HEK293 (cell line): ENCODE measurements around the gene SPTSSB.

Source experiments
- CTCF ChIA-PET: fragments of 350-600 bp; formaldehyde crosslinking; extraction: SDS; loops from one replicate; lab custom pipeline; 2021; ENCODE audit warnings: antibody characterized with exemption; lab: Yijun Ruan, JAX
- POLR2A ChIA-PET: fragments of 300-600 bp; formaldehyde crosslinking; extraction: SDS; loops from one replicate; lab custom pipeline; 2020; ENCODE audit warnings: antibody characterized with exemption, inconsistent platforms; lab: Yijun Ruan, JAX
- H3K27ac ChIP-seq: fragments of 200-500 bp; sonication (Bioruptor generic); 2 replicates; pipeline ENCODE4 v1.5.1; 2014; ENCODE audit warnings: low read depth, low read length, control low read depth, inconsistent platforms; ENCODE audit errors: extremely low read depth
- H3K36me3 ChIP-seq, 2 experiments: fragments of 200-500 bp in 1 of 2; sonication (Bioruptor generic) in 1 of 2; 1 replicate in 1 of 2; 2 replicates in 1 of 2; pipeline ENCODE4 v1.5.1; 2014 to 2017; ENCODE audit warnings: inconsistent platforms in 2 of 2, low read length in 2 of 2; ENCODE audit not compliant: control insufficient read depth in 2 of 2, insufficient read depth in 1 of 2
- H3K4me1 ChIP-seq: fragments of 200-500 bp; sonication (Bioruptor generic); 2 replicates; pipeline ENCODE4 v1.5.1; 2014; ENCODE audit warnings: mild to moderate bottlenecking, low read length, inconsistent platforms; ENCODE audit not compliant: control insufficient read depth, insufficient read depth
- H3K4me3 ChIP-seq: 2 replicates; pipeline ENCODE4 v1.5.1; 2011; ENCODE audit warnings: low read depth, mild to moderate bottlenecking, control low read depth, low read length, moderate library complexity
- H3K9me3 ChIP-seq: fragments of 200-500 bp; sonication (Bioruptor generic); 2 replicates; pipeline ENCODE4 v1.5.1; 2014; ENCODE audit warnings: low read depth, low read length, inconsistent platforms; ENCODE audit not compliant: control insufficient read depth, insufficient read depth
- FEZF1 ChIP-seq: fragments of 450-650 bp; formaldehyde crosslinking; IDR thresholded peaks from 2 replicates; pipeline ENCODE4 v1.5.1; 2016; ENCODE audit warnings: missing biosample characterization, missing genetic modification characterization
- INSM2 ChIP-seq: fragments of 450-650 bp; formaldehyde crosslinking; IDR thresholded peaks from 2 replicates; pipeline ENCODE4 v1.5.1; 2016; ENCODE audit warnings: missing biosample characterization, missing genetic modification characterization
- KLF10 ChIP-seq: fragments of 450-650 bp; IDR thresholded peaks from 2 replicates; pipeline ENCODE4 v1.5.1; 2018; ENCODE audit warnings: missing biosample characterization, mild to moderate bottlenecking, missing genetic modification characterization
- PRDM10 ChIP-seq: fragments of 450-650 bp; formaldehyde crosslinking; IDR thresholded peaks from 2 replicates; pipeline ENCODE4 v1.5.1; 2016; ENCODE audit warnings: missing biosample characterization, missing genetic modification characterization
- ZBTB17 ChIP-seq: fragments of 450-650 bp; formaldehyde crosslinking; IDR thresholded peaks from 2 replicates; pipeline ENCODE4 v1.5.1; 2016; ENCODE audit warnings: missing biosample characterization, missing genetic modification characterization
- ZBTB26 ChIP-seq: fragments of 450-650 bp; formaldehyde crosslinking; optimal IDR thresholded peaks from 2 replicates; pipeline ENCODE3; 2016; ENCODE audit warnings: missing biosample characterization, mild to moderate bottlenecking, missing genetic modification characterization
- ZBTB7A ChIP-seq: fragments of 450-650 bp; formaldehyde crosslinking; IDR thresholded peaks from 2 replicates; pipeline ENCODE4 v1.5.1; 2016; ENCODE audit warnings: low read depth, missing biosample characterization, missing genetic modification characterization
- ZNF140 ChIP-seq: fragments of 450-650 bp; formaldehyde crosslinking; IDR thresholded peaks from 2 replicates; pipeline ENCODE4 v1.5.1; 2016; ENCODE audit warnings: missing biosample characterization, missing genetic modification characterization
- ZNF18 ChIP-seq: fragments of 450-650 bp; formaldehyde crosslinking; IDR thresholded peaks from 2 replicates; pipeline ENCODE4 v1.5.1; 2016; ENCODE audit warnings: missing biosample characterization, missing genetic modification characterization
- ZNF311 ChIP-seq: fragments of 450-650 bp; formaldehyde crosslinking; IDR thresholded peaks from 2 replicates; pipeline ENCODE4 v1.5.1; 2017; ENCODE audit warnings: missing biosample characterization, missing genetic modification characterization, borderline replicate concordance
- ZNF350 ChIP-seq: fragments of 450-650 bp; formaldehyde crosslinking; IDR thresholded peaks from 2 replicates; pipeline ENCODE4 v1.5.0; 2017; ENCODE audit warnings: missing biosample characterization, mild to moderate bottlenecking, missing genetic modification characterization
- ZNF366 ChIP-seq: fragments of 450-650 bp; formaldehyde crosslinking; conservative IDR thresholded peaks from 2 replicates; pipeline ENCODE4 v1.5.1; 2016; ENCODE audit warnings: missing biosample characterization, missing genetic modification characterization
- ZNF473 ChIP-seq: fragments of 450-650 bp; formaldehyde crosslinking; IDR thresholded peaks from 2 replicates; pipeline ENCODE4 v1.5.1; 2017; ENCODE audit warnings: missing biosample characterization, missing genetic modification characterization
- ZNF529 ChIP-seq: fragments of 450-650 bp; formaldehyde crosslinking; IDR thresholded peaks from 2 replicates; pipeline ENCODE4 v1.5.1; 2017; ENCODE audit warnings: missing genetic modification characterization, missing biosample characterization; ENCODE audit not compliant: insufficient replicate concordance
- ZNF544 ChIP-seq: fragments of 450-650 bp; formaldehyde crosslinking; IDR thresholded peaks from 2 replicates; pipeline ENCODE4 v1.5.0; 2017; ENCODE audit warnings: missing biosample characterization, missing genetic modification characterization
- ZNF548 ChIP-seq: fragments of 450-650 bp; formaldehyde crosslinking; IDR thresholded peaks from 2 replicates; pipeline ENCODE4 v1.5.1; 2016; ENCODE audit warnings: missing biosample characterization, missing genetic modification characterization
- ZNF558 ChIP-seq: fragments of 450-650 bp; formaldehyde crosslinking; IDR thresholded peaks from 2 replicates; pipeline ENCODE4 v1.5.1; 2016; ENCODE audit warnings: missing biosample characterization, missing genetic modification characterization
- ZNF600 ChIP-seq: fragments of 450-650 bp; formaldehyde crosslinking; IDR thresholded peaks from 2 replicates; pipeline ENCODE4 v1.5.1; 2016; ENCODE audit warnings: missing biosample characterization, missing genetic modification characterization
- ZNF629 ChIP-seq: fragments of 450-650 bp; formaldehyde crosslinking; IDR thresholded peaks from 2 replicates; pipeline ENCODE4 v1.5.1; 2017; ENCODE audit warnings: missing biosample characterization, missing genetic modification characterization
- ZNF692 ChIP-seq: fragments of 450-650 bp; formaldehyde crosslinking; IDR thresholded peaks from 2 replicates; pipeline ENCODE4 v1.5.1; 2016; ENCODE audit warnings: missing biosample characterization, missing genetic modification characterization
- ZSCAN30 ChIP-seq: fragments of 450-650 bp; IDR thresholded peaks from 2 replicates; pipeline ENCODE4 v1.5.1; 2018; ENCODE audit warnings: missing biosample characterization, mild to moderate bottlenecking, missing genetic modification characterization, moderate library complexity
- ZSCAN5A ChIP-seq: fragments of 450-650 bp; formaldehyde crosslinking; IDR thresholded peaks from 2 replicates; pipeline ENCODE4 v1.5.1; 2016; ENCODE audit warnings: missing biosample characterization, missing genetic modification characterization

SPTSSB gene

GRCh38 chr3:161419555-161420333 lies 48.4 kb upstream of the SPTSSB start:
- no peak overlapping the region for H3K27ac ChIP-seq
- no peaks in the 10 kb centered on the region for H3K36me3 ChIP-seq
- no peaks in the 10 kb centered on the region for H3K9me3 ChIP-seq
- H3K4me1 ChIP-seq: peaks cover 4% of the 10 kb centered on the region
- CTCF ChIA-PET: interaction anchor here (0.7 to 1.6 kb wide), 2 partner anchors 11 to 145 kb away, joined by 3 to 5 read pairs; no protein-coding TSS in a partner anchor
- TF ChIP-seq ZNF140 (tag by site-specific recombination): no peak
- no peak for TF ChIP-seq ZNF544
- TF ChIP-seq ZNF350 (tag by site-specific recombination): no peak
- TF ChIP-seq ZNF600 (tag by site-specific recombination): no peak
- TF ChIP-seq ZNF311: no peak
- TF ChIP-seq ZNF692 (tag by site-specific recombination): no peak
- no peak for TF ChIP-seq ZSCAN5A (tag by site-specific recombination)
- no peak for TF ChIP-seq ZBTB7A
- no peak overlapping the region for H3K4me3 ChIP-seq
- POLR2A ChIA-PET: no interaction called here

GRCh38 chr3:161415506-161416231 lies 44.4 kb upstream of the SPTSSB start:
- Histone ChIP-seq H3K4me1 (peaks cover 4% of the 10 kb centered on the region), H3K4me3 (no peak overlapping the region), H3K27ac (no peak overlapping the region), H3K36me3 (no peaks in the 10 kb centered on the region), H3K9me3 (no peaks in the 10 kb centered on the region)
- POLR2A ChIA-PET: no interaction called here
- CTCF ChIA-PET: interaction anchor here (1.5 kb wide), 1 partner anchor 139 kb away, joined by 5 read pairs; no protein-coding TSS in a partner anchor
- peak; percentile 34; the same call in 1 of the 2 replicates for TF ChIP-seq ZNF558 (tag by site-specific recombination)
- TF ChIP-seq FEZF1 (tag by site-specific recombination): peak; percentile 89
- TF ChIP-seq ZBTB17 (tag by site-specific recombination): 0 out of 2 replicates have a peak, but pooled peaks have one; percentile 32
- TF ChIP-seq KLF10 (tag by site-specific recombination): peak; percentile 35
- TF ChIP-seq INSM2 (tag by site-specific recombination): peak; percentile 40; the same call in 1 of the 2 replicates
- no peak for TF ChIP-seq ZNF473 (tag by site-specific recombination)
- no peak for TF ChIP-seq ZNF18 (tag by site-specific recombination)
- no peak for TF ChIP-seq ZNF548 (tag by site-specific recombination)
- peak; percentile 98 for TF ChIP-seq PRDM10 (tag by site-specific recombination)
- TF ChIP-seq ZNF629 (tag by site-specific recombination): peak; percentile 58; the same call in 1 of the 2 replicates
- no peak; the same call in 1 of the 2 replicates for TF ChIP-seq ZSCAN30 (tag by site-specific recombination)
- no peak for TF ChIP-seq ZNF529 (tag by site-specific recombination)
- TF ChIP-seq ZNF366: peak; percentile 71
- no peak for TF ChIP-seq ZBTB26 (tag by site-specific recombination)
